Smooth muscle cell of trachea (primary cell): ENCODE results near the gene BET1. TPM values are rescaled to one million over a fixed set of nuclear protein-coding genes. Genes with fewer than 3 reads are reported as not detected.

ENCODE experiments used
- total RNA-seq: library from RNA; depleted of rRNA; stranded (reverse); fragments of >200 nt; gene quantifications from 2 replicates; pipeline ENCODE4 v1.2.1, GENCODE V29; 2014

BET1 gene
- total RNA-seq: 29.4 and 38.8 TPM in 2 replicates

GRCh38 chr7:94004024-94004951 is at the start of gene BET1:
BET1 (minus strand) TSS chr7:94004355; CDS start chr7:94004216, 139 bp downstream.

Other genes starting within 250 kb of the BET1 start
- gene TFPI2, start 113.6 kb downstream of the BET1 start, total RNA-seq: 6.6 and 14.5 TPM in 2 replicates
- gene GNGT1, start 97.8 kb downstream of the BET1 start, total RNA-seq: not detected in 2 replicates
- 18.7 and 53.7 TPM in 2 replicates for gene GNG11, start 82.6 kb downstream of the BET1 start, total RNA-seq